ENCODE data around the gene KDM5D.

DNA sequence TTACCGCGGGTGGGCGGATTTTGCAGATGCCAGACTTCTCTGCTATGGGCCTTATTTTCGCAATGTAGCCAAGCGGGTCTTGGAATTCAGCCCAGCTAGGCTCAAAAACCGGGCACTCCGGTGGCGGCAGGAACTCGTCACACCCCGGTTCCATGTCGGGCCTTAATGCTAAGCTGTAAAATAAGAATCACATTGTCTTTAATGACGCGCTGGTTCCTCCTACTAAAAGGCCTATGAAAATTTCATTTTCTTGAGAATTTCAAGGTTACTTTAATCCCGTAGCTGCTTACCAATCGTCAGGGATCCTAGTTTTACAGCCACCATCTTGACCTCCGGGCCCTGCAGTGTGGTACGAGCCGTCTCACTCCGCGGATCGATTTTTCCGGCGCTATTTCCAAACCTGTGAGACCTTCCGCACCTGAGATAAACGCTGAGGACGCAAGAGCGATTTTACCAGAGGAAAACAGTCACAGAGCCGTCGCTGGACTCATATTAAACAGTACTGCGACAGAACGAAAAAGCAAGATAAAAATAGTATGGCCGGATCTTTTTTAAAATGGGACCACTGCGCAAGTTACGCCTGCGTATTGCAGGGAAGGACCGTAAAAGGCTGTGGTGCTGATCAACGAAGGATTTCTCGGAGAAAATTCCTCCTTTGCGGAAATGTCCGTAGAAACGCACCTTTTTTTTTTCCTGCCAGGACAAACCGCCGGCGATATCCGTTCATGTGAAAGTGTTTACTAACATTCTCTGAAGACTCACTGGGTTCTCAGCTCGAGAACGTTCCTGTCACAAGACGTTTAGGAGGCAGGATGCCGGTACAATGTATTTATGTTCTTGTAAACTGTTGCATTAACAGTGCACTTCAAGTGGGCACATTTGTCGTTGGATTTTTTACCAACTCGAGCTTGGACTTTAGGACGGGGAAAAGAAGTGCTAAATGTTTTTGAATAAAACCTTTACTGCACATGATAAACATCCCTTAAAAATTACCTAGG, at the start of gene KDM5D:
- TF ChIP-seq, protein P1, sequence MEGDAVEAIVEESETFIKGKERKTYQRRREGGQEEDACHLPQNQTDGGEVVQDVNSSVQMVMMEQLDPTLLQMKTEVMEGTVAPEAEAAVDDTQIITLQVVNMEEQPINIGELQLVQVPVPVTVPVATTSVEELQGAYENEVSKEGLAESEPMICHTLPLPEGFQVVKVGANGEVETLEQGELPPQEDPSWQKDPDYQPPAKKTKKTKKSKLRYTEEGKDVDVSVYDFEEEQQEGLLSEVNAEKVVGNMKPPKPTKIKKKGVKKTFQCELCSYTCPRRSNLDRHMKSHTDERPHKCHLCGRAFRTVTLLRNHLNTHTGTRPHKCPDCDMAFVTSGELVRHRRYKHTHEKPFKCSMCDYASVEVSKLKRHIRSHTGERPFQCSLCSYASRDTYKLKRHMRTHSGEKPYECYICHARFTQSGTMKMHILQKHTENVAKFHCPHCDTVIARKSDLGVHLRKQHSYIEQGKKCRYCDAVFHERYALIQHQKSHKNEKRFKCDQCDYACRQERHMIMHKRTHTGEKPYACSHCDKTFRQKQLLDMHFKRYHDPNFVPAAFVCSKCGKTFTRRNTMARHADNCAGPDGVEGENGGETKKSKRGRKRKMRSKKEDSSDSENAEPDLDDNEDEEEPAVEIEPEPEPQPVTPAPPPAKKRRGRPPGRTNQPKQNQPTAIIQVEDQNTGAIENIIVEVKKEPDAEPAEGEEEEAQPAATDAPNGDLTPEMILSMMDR (IDR thresholded peaks at IDR 0.05; ENCODE audit: insufficient read depth, low read length) = no peak
- TF ChIP-seq REST (IDR thresholded peaks at IDR 0.05; ENCODE audit: insufficient replicate concordance, low read depth) = no peak
- no peak for TF ChIP-seq POLR2AphosphoS5 (IDR thresholded peaks at IDR 0.05; ENCODE audit: low read depth)
- TF ChIP-seq GABPA (IDR thresholded peaks at IDR 0.05; ENCODE audit: low read depth) = no peak
- TF ChIP-seq SPI1 (IDR thresholded peaks at IDR 0.05; ENCODE audit: borderline replicate concordance, low read depth) = no peak

Data from HL-60 (cell line).